Mesenchymal stem cell (in vitro differentiated cells and primary cell): Measurements from ENCODE around the gene POU4F3.

Experiments
- DNase-seq: peaks from one replicate; pipeline ENCODE4 v3.0.0-alpha.2; 2013
- H2AFZ ChIP-seq: one replicate; pipeline ENCODE4 v1.6.1; 2013; ENCODE audit warnings: low read depth, mild to moderate bottlenecking, control low read depth, inconsistent platforms, low read length, moderate library complexity
- H2AK5ac ChIP-seq: 2 replicates; pipeline ENCODE4 v1.6.1; 2013; ENCODE audit warnings: low read length, moderate library complexity, mild to moderate bottlenecking, inconsistent platforms; ENCODE audit not compliant: severe bottlenecking
- H2BK120ac ChIP-seq: one replicate; pipeline ENCODE4 v1.6.1; 2013; ENCODE audit warnings: low read depth, mild to moderate bottlenecking, inconsistent platforms, low read length, moderate library complexity
- H2BK12ac ChIP-seq, 2 experiments: one replicate each; pipeline ENCODE4 v1.6.1; 2013; ENCODE audit warnings: inconsistent platforms in 2 of 2, low read length in 2 of 2, mild to moderate bottlenecking in 2 of 2, moderate library complexity in 2 of 2, control low read depth in 1 of 2
- H2BK15ac ChIP-seq: one replicate; pipeline ENCODE4 v1.6.1; 2013; ENCODE audit warnings: mild to moderate bottlenecking, low read depth, inconsistent platforms; ENCODE audit not compliant: poor library complexity, severe bottlenecking
- H2BK5ac ChIP-seq: 2 replicates; pipeline ENCODE4 v1.6.1; 2013; ENCODE audit warnings: low read depth, mild to moderate bottlenecking, low read length, control low read depth, inconsistent platforms; ENCODE audit not compliant: poor library complexity, severe bottlenecking
- H3K14ac ChIP-seq, 2 experiments: one replicate each; pipeline ENCODE4 v1.6.1; 2013; ENCODE audit warnings: inconsistent platforms in 2 of 2, low read length in 2 of 2, control low read depth in 1 of 2, mild to moderate bottlenecking in 1 of 2, moderate library complexity in 1 of 2
- H3K18ac ChIP-seq, 2 experiments: one replicate each; pipeline ENCODE4 v1.6.1; 2013; ENCODE audit warnings: inconsistent platforms in 2 of 2, low read length in 2 of 2, control low read depth in 1 of 2, low read depth in 1 of 2, mild to moderate bottlenecking in 1 of 2
- H3K23ac ChIP-seq, 2 experiments: one replicate each; pipeline ENCODE4 v1.6.1; 2013; ENCODE audit warnings: inconsistent platforms in 2 of 2, low read length in 2 of 2, mild to moderate bottlenecking in 2 of 2, moderate library complexity in 2 of 2, control low read depth in 1 of 2
- H3K27ac ChIP-seq: 2 replicates; pipeline ENCODE4 v1.5.1; 2013; ENCODE audit warnings: mild to moderate bottlenecking, moderate library complexity, low read length, control low read depth, inconsistent platforms; ENCODE audit not compliant: poor library complexity, severe bottlenecking
- H3K27me3 ChIP-seq, 2 experiments: 2 replicates each; pipeline versions ENCODE4 v1.6.1 to v1.7.0; 2013; ENCODE audit warnings: low read length in 2 of 2, mild to moderate bottlenecking in 2 of 2, moderate library complexity in 2 of 2, control low read depth in 1 of 2, inconsistent platforms in 1 of 2; ENCODE audit not compliant: control insufficient read depth in 1 of 2, insufficient read depth in 1 of 2
- H3K36me3 ChIP-seq, 2 experiments: 2 replicates each; pipeline versions ENCODE4 v1.6.1 to v1.7.0; 2013; ENCODE audit warnings: low read length in 2 of 2, control low read depth in 1 of 2, inconsistent platforms in 1 of 2, low read depth in 1 of 2, mild to moderate bottlenecking in 1 of 2; ENCODE audit not compliant: insufficient read depth in 2 of 2, control insufficient read depth in 1 of 2
- H3K4ac ChIP-seq, 2 experiments: one replicate each; pipeline ENCODE4 v1.6.1; 2013; ENCODE audit warnings: inconsistent platforms in 2 of 2, low read length in 2 of 2, mild to moderate bottlenecking in 2 of 2, moderate library complexity in 2 of 2, control low read depth in 1 of 2, low read depth in 1 of 2
- H3K4me1 ChIP-seq: 2 replicates; pipeline ENCODE4 v1.6.1; 2013; ENCODE audit warnings: low read depth, low read length, control low read depth; ENCODE audit not compliant: control insufficient read depth, insufficient read depth
- H3K4me2 ChIP-seq: 2 replicates; pipeline ENCODE4 v1.6.1; 2013; ENCODE audit warnings: low read length, mild to moderate bottlenecking, inconsistent platforms; ENCODE audit not compliant: poor library complexity, severe bottlenecking
- H3K4me3 ChIP-seq, 2 experiments: 2 replicates each; pipeline versions ENCODE4 v1.5.1 to v1.7.0; 2013; ENCODE audit warnings: low read length in 2 of 2, mild to moderate bottlenecking in 2 of 2, control low read depth in 1 of 2, low read depth in 1 of 2; ENCODE audit not compliant: insufficient read depth in 1 of 2
- H3K79me1 ChIP-seq: replicated peaks from 2 replicates; pipeline ENCODE4 v1.6.1; 2013; ENCODE audit warnings: mild to moderate bottlenecking, control low read depth, low read length, inconsistent platforms; ENCODE audit not compliant: poor library complexity, severe bottlenecking
- H3K9ac ChIP-seq: 2 replicates; pipeline ENCODE4 v1.7.0; 2013; ENCODE audit warnings: mild to moderate bottlenecking, low read length, moderate library complexity
- H3K9me3 ChIP-seq: 2 replicates; pipeline ENCODE4 v1.7.0; 2013; ENCODE audit warnings: mild to moderate bottlenecking, low read length; ENCODE audit not compliant: control insufficient read depth
- H4K8ac ChIP-seq: one replicate; pipeline ENCODE4 v1.6.1; 2013; ENCODE audit warnings: inconsistent platforms, mild to moderate bottlenecking, low read length, moderate library complexity
- H4K91ac ChIP-seq: one replicate; pipeline ENCODE4 v1.6.1; 2013; ENCODE audit warnings: mild to moderate bottlenecking, low read length, inconsistent platforms
- WGBS: methylation state at CpG from one replicate; pipeline ENCODE4 v1.1.7; 2013; ENCODE audit warnings: mixed read lengths; 5-methylcytosine and 5-hydroxymethylcytosine counted together

POU4F3 gene

DNA sequence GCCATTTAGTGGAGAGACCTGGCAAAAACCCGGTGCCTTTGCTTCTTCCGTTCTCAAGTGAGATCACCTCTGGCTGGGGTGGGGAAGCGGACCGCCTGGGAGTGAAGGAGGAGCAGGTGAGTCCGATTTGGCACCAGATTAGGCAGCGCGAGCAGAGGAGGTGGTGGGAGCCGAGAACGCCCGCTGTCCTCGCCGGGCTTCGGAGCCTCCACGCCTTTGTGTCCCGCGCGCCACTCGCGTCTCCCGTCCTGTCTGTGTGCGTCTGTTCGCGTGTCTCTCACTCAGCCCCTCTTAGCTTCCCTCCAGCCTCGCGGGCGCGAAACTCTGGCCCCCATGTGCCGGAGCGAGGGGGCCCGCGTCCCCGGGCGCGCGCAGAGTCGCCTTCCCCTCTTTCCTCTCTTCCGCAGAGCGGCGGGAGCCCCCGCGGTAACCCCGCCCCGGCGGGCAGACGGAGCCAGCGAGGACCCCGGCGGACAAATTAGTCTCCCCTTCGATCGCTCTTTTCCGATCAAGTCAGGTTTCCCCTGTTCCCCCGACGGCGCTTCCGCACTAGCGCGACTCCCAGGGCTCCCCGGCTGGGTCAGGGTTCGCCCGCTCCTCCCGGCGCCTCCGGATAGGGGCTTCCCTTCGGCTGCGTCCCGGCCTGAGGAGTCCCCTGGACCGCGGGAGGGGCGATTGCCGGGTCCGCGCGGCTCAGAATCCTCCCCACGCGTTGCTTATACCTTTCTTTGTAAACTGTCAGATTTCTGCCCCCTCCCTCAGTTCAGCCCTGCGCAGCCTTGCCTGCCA lies 7.1 kb downstream of the POU4F3 start:
- H3K23ac ChIP-seq = peak overlapping the region in 1 of 2 experiments; percentile 83
- no peak overlapping the region for H2BK12ac ChIP-seq
- H2BK5ac ChIP-seq = no peak overlapping the region
- H4K8ac ChIP-seq = no peak overlapping the region
- no peaks in the 10 kb centered on the region for H3K79me1 ChIP-seq
- no peak overlapping the region for H3K4ac ChIP-seq
- H2BK120ac ChIP-seq = no peak overlapping the region
- H3K27me3 ChIP-seq = peaks cover 80 to 81% of the 10 kb centered on the region in 2 experiments
- H2AK5ac ChIP-seq = no peak overlapping the region
- H2AFZ ChIP-seq = no peak overlapping the region
- no peak overlapping the region for H3K9ac ChIP-seq
- no peak overlapping the region for H3K4me3 ChIP-seq
- H3K14ac ChIP-seq = no peak overlapping the region
- no peaks in the 10 kb centered on the region for H3K36me3 ChIP-seq
- H3K27ac ChIP-seq = no peak overlapping the region
- H2BK15ac ChIP-seq = no peak overlapping the region
- H3K18ac ChIP-seq = no peak overlapping the region
- peaks cover 19% of the 10 kb centered on the region for H3K4me1 ChIP-seq
- H3K9me3 ChIP-seq = peaks cover 5% of the 10 kb centered on the region
- under 1% methylated on average over 64 of the region's 76 CpGs for WGBS
- peak overlapping the region; percentile 71 for H3K4me2 ChIP-seq
- H4K91ac ChIP-seq = no peak overlapping the region
- DNase-seq = no peak

DNA sequence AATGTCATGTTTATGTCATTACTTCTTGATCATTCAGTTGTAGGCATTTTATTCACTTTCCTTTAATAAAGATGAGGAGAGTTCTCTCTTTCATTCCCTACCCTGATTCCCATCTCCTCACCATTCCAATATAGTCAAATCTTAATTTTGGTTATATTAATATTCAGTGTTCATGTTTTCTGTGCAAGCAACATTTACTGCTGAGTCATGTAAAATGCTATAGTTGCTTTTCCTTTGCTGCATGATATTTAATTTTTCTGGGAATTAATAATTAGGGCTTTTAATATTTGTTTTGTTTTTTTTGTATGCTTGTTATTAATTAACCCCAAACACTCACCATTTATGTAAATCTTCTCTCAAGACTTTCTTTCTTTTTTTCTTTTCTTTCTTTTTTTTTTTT lies 18.5 kb downstream of the POU4F3 start:
- Histone ChIP-seq H3K4me2 (no peak overlapping the region), H2BK15ac (no peak overlapping the region), H2AFZ (no peak overlapping the region), H3K4me1 (no peaks in the 10 kb centered on the region), H4K8ac (no peak overlapping the region), H3K27ac (no peak overlapping the region), H2AK5ac (no peak overlapping the region), H3K9ac (no peak overlapping the region), H2BK12ac (no peak overlapping the region), H3K18ac (no peak overlapping the region), H3K14ac (no peak overlapping the region), H3K79me1 (no peaks in the 10 kb centered on the region), H4K91ac (no peak overlapping the region), H3K4ac (no peak overlapping the region), H3K9me3 (no peaks in the 10 kb centered on the region), H3K23ac (no peak overlapping the region), H2BK120ac (no peak overlapping the region), H3K36me3 (no peaks in the 10 kb centered on the region), H2BK5ac (no peak overlapping the region), H3K27me3 (peaks cover 0 to 14% of the 10 kb centered on the region in 2 experiments), H3K4me3 (no peak overlapping the region)
- no peak for DNase-seq

DNA sequence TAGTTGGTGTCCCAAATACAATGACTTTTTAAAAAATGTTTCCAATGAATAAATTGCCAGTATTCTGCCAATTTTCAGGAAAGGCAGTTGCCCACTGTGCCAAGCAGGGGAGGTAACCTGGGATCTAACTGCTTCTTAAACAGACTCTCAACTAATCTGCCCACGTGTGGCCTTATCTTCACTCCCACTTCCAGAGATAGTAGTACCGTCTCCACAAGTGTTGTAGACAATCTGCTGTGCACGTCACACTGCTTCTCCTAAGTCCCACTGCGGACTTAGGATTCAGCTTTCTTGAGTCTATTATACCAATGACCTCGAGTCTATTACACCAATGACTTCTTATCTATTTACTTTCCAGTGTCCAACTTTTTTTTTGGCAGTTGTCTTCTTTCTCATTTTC lies 21.2 kb downstream of the POU4F3 start:
- H2AK5ac ChIP-seq = no peak overlapping the region
- no peaks in the 10 kb centered on the region for H3K36me3 ChIP-seq
- no peaks in the 10 kb centered on the region for H3K79me1 ChIP-seq
- no peak overlapping the region for H2BK120ac ChIP-seq
- H2AFZ ChIP-seq = no peak overlapping the region
- no peak for DNase-seq
- no peak overlapping the region for H3K18ac ChIP-seq
- H3K27me3 ChIP-seq = peaks cover 3 to 19% of the 10 kb centered on the region in 2 experiments
- no peak overlapping the region for H2BK5ac ChIP-seq
- 60% methylated on average over 5 of the region's 5 CpGs for WGBS
- H3K23ac ChIP-seq = no peak overlapping the region
- H3K4me2 ChIP-seq = no peak overlapping the region
- H3K27ac ChIP-seq = no peak overlapping the region
- H4K8ac ChIP-seq = no peak overlapping the region
- H3K4me3 ChIP-seq = no peak overlapping the region
- H4K91ac ChIP-seq = no peak overlapping the region
- H3K9me3 ChIP-seq = no peaks in the 10 kb centered on the region
- H2BK15ac ChIP-seq = no peak overlapping the region
- no peak overlapping the region for H3K4ac ChIP-seq
- H3K9ac ChIP-seq = no peak overlapping the region
- no peak overlapping the region for H2BK12ac ChIP-seq
- no peaks in the 10 kb centered on the region for H3K4me1 ChIP-seq
- no peak overlapping the region for H3K14ac ChIP-seq

DNA sequence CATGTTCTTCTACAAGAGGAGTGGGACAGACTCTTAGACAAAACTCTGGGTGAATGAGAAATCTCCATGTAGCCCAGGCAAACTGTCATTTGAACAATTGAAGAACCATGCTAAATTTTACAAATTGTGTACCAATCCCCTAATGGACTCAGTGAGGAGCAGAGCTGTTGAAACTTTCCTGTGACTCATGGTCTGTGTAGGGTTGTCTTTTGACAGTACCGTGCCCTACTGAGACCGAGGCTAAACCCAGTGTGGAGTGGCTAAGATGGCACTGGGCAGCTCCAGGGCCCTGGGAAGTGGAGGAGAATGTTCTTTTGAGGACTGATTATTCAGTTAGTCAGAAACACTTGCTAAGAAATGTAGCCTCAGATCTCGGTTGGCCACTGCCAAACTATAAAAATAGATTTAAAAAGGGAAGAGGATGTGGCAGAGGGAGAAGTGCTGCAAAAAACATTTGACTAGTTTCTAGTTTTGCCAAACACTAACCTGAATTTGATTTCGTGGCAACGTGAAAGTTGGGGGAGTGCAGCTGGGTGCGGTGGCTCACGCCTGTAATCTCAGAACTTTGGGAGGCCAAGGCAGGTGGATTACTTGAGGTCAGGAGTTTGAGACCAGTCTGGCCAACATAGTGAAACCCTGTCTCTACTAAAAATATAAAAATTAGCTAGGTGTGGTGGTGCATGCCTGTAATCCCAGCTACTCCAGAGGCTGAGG lies 24.7 kb downstream of the POU4F3 start:
- Histone ChIP-seq H2BK5ac (no peak overlapping the region), H3K79me1 (no peaks in the 10 kb centered on the region), H4K8ac (no peak overlapping the region), H3K27me3 (peaks cover 21 to 34% of the 10 kb centered on the region in 2 experiments), H3K4me1 (no peaks in the 10 kb centered on the region), H3K27ac (no peak overlapping the region), H3K36me3 (no peaks in the 10 kb centered on the region), H3K18ac (no peak overlapping the region), H3K23ac (no peak overlapping the region), H3K4ac (no peak overlapping the region), H2BK12ac (no peak overlapping the region), H2AFZ (no peak overlapping the region), H2BK120ac (no peak overlapping the region), H3K9ac (no peak overlapping the region), H3K4me2 (no peak overlapping the region), H2BK15ac (no peak overlapping the region), H3K9me3 (no peaks in the 10 kb centered on the region), H2AK5ac (no peak overlapping the region), H3K14ac (no peak overlapping the region), H4K91ac (no peak overlapping the region), H3K4me3 (no peak overlapping the region)
- DNase-seq = no peak
- WGBS = 87% methylated on average over 7 of the region's 7 CpGs
